Ovary (tissue), 3 donors: ENCODE data around the gene MIGA2.

ENCODE experiments used
- EP300 ChIP-seq: sonication (generic); formaldehyde crosslinking; IDR thresholded peaks from one replicate; pipeline ENCODE4 v1.6.1; 2017; ENCODE audit warnings: antibody characterized with exemption
- TF ChIP-seq, protein P1 (sequence below), 3 donors: fragments of 450-650 bp in 2 of 3; fragments of 200-600 bp in 1 of 3; IDR thresholded peaks; one replicate each; pipeline versions ENCODE4 v1.5.1 to v1.8.0; 2016 to 2022; ENCODE audit warnings: antibody characterized with exemption in 3 of 3, mild to moderate bottlenecking in 1 of 3
- donor health status: DM: no; HTN: no; CAD: no.

DNA sequence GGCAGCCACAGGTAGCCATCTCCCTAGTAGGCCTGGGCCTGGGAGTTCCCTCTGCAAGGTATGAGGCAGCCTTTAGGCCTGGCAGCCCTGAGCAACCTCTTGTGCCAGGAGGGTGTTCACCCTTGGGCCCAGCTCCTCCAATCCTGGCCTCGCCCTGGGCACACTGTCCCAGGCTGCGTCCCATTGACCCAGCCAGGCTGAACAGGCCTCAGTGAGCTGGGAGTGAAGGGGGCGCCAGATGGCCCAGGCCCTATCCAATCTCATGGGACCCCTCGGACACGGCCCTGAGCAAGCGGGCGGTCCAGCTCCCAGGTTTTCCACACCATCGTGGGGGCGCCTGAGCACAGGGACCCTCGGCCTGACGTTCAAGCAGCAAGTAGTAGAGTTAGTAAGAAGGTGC lies 22.8 kb upstream of the MIGA2 start:
- TF ChIP-seq, protein P1, sequence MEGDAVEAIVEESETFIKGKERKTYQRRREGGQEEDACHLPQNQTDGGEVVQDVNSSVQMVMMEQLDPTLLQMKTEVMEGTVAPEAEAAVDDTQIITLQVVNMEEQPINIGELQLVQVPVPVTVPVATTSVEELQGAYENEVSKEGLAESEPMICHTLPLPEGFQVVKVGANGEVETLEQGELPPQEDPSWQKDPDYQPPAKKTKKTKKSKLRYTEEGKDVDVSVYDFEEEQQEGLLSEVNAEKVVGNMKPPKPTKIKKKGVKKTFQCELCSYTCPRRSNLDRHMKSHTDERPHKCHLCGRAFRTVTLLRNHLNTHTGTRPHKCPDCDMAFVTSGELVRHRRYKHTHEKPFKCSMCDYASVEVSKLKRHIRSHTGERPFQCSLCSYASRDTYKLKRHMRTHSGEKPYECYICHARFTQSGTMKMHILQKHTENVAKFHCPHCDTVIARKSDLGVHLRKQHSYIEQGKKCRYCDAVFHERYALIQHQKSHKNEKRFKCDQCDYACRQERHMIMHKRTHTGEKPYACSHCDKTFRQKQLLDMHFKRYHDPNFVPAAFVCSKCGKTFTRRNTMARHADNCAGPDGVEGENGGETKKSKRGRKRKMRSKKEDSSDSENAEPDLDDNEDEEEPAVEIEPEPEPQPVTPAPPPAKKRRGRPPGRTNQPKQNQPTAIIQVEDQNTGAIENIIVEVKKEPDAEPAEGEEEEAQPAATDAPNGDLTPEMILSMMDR (IDR thresholded peaks at IDR 0.05) = no peak
- TF ChIP-seq EP300 = no peak
